Activated CD4-positive, alpha-beta T cell treated with anti-CD3 and anti-CD28 coated beads for 4 hours (primary cell): ENCODE data around the gene TFCP2.
A peak's percentile ranks its signal among the peaks of the same experiment; 100 is the strongest.
"Not testable (repeated sequence)": the region's sequence is repeated elsewhere in the genome, so short reads cannot be mapped to it uniquely, and the experiment has no call there.

ENCODE experiments used
- DNase-seq, 2 donors: peaks; one replicate each; pipeline ENCODE4 v3.0.0-alpha.2; 2020

Gene TFCP2

DNA sequence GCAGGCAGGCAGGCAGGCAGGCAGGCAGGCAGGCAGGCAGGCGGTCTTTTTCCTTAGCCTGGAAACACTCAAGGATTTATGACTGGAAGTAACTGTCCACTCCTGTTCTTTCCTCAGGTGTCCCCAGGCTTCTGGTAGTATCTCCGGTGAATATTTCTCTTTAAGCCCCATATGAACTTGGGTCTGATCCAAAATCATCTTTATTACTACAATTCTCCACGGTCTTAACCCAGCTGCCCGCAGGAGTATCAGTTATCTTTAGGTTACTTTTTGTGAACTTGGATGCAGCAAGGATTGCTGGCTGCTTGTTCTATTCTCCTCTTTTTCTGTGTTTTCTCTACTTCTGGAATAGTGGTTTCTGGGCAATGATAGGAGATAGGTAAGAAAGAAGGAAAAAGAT lies 92.8 kb downstream of the TFCP2 start:
- DNase-seq: no peak

DNA sequence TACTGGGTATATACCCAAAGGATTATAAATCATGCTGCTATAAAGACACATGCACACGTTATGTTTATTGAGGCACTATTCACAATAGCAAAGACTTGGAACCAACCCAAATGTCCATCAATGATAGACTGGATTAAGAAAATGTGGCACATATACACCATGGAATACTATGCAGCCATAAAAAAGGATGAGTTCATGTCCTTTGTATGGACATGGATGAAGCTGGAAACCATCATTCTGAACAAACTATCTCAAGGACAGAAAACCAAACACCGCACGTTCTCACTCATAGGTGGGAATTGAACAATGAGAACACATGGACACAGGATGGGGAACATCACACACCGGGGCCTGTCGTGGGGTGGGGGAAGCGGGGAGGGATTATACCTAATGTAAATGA lies 94.1 kb downstream of the TFCP2 start:
- DNase-seq: not testable (repeated sequence)

DNA sequence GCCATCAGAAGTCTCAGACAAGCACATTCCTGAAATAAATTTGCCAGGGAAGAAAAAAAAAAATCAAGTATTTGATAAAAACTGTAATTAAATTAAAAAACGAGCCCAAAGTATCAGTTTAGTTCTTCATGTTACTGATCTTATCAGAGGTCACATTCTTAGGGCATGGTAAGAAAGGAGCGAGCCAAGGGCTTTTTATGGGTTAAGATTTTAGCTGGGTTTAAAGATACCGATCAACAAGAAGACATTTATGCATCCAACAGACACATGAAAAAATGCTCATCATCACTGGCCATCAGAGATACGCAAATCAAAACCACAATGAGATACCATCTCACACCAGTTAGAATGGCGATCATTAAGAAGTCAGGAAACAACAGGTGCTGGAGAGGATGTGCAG lies 94.6 kb downstream of the TFCP2 start:
- DNase-seq: not testable (repeated sequence)

DNA sequence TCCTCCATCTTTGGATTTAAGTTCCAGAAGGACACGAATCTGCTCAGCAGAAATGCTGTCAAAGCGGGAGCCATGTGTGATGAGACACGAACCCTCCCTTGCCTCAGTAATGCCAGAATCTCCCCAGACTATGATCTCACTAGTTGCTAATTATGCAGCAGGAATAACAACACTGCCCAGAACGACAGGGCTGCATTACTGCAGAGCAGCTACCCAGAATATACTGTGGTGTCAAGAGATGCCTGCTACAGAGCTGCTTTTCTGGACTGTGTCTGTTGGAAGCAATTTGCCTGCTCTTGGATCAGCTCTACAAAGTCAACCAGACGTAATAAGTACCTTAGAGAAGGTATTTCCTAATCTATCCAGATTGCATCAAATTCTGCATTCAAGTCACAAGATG lies 95.0 kb downstream of the TFCP2 start:
- no peak for DNase-seq

DNA sequence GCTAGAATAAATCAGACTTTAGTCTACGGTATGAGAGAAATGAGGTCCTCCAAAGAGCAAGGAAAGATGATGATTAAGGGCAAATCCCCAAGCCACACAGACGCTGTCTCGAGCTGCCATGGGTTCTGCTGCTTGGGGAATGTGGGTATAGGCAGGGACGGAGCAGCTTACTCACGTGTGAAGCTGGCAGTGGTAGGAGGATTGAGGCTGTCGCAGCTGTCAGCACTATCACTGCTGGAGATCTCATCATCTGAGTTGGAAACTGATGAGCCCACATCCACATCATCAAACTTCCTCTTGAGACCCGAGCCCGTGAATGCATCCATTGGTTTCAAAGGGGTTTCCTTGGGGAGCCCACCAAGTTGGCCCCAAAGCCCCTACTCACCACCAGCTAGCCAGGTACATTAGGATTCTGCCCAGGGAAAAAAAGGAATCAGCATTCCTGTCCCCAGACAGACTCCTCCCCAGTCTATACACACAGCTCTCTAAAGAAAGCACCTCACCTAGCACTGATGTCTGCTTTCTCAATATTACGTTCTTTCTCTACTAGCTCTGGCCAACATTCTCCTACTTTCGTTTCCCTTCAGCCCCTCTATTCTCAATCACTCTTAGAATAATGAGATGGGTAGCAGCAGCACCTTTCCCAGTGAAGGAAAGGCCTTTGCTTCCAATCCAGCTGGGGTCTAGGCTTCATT lies 96.6 kb downstream of the TFCP2 start:
- no peak for DNase-seq

DNA sequence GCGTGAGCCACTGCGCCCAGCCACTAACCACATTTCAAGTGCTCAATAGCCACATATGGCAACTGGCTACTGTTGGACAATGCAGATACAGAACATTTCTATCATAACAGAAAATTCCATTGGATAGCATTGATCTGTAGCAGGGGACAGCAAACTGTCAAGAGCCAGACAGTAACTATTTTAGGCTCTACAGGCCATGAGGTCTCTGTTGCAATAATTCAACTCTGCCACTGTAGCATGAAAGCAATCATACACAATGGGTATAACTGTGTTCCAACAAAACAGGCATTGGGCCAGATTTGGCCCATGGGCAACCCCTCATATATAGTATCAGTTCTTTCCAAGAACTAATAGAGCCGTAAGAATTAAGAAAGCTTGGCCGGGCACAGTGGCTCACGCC lies 97.5 kb downstream of the TFCP2 start:
- DNase-seq: no peak

DNA sequence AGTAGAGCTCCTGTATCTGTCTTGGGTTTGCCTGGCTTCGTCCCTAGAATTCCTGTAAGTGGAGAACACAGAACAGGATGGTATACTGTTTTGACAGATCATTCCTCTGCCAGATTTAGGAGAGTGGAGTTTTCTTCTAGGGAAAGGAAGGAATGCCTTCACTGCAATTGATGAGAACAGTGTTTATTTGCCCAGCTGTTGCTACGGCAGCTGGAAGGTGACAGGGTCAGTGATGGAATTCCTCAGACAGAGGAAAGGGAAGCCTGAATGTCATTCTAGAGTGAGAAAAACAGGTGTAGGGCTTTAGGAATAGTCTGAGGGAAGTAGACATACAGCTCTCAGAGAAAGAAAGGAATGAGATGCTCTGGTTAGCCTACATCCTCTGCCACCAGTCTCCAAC lies 101.3 kb downstream of the TFCP2 start:
- no peak for DNase-seq

DNA sequence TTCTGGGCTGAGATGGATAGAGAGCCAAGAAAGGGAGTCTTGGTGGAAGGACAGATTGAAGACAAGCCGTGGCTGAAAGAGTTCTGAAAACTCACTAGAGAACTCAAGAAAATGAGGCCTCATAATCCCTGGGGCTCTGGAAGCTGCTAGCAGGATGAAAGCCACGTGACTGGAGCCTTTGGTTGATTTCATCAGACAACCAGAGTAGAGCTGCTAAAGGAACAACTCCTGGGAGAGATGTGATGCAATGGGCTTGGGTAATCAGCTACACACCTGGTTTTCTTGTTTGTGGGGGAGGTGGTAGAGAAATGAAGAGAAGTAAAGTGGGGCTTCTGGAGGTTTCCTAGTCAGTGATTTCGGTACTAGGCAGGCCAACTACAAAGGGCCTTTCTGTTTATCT lies 102.9 kb downstream of the TFCP2 start:
- no peak for DNase-seq

DNA sequence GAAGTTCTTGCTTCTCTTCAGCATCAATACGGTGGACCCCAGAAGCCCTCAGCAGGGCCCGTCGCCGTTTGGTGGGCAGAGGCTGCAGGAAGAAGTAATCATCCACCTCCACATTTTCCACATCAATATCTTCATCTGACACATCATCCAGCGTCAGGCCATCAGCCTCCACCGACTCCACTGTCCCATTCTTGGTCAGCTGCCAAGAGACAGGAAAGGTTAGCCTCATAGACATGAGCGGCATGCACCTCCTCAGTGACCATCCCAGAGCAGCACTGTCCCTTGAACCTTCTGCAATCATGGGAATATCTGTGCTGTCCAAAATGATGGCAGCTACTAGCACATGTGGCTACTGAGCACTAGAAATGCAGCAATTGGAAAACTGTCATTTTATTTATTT lies 105.2 kb downstream of the TFCP2 start:
- no peak for DNase-seq

DNA sequence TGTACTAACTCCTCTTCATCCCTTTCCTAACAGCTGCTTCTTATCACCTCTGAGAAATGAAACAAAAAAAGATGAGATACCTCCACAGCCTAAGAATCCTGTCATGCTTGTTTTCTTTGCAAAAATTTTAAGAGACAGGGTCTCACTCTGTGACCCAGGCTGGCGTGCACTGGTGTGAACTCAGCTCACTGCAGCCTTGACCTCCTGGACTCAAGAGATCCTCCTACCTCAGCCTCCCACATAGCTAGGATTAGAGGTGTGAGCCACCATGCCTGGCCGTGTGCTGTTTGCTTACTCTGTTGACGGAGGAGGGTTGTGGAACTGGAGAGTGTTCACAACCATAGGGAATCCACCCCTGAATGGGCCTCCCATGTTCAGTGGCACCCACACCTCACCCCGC lies 105.7 kb downstream of the TFCP2 start:
- DNase-seq: no peak

DNA sequence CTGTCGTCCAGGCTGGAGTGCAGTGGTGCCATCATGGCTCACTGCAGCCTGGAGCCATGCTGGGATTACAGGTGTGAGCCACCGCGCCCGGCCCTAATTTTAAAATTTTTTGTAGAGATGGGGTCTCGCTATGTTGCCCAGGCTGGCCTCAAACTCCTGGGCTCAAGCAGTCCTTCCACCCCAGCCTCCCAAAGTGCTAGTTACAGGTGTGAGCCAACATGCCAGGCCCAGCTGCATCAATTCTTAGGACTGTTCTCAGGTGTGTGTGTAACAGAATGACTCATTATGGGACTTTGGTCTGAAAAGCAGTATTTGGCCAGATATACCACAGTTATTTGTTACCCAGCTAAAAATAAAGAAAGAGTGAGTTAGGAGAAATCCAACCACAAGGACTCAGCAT lies 107.4 kb downstream of the TFCP2 start:
- DNase-seq: no peak

DNA sequence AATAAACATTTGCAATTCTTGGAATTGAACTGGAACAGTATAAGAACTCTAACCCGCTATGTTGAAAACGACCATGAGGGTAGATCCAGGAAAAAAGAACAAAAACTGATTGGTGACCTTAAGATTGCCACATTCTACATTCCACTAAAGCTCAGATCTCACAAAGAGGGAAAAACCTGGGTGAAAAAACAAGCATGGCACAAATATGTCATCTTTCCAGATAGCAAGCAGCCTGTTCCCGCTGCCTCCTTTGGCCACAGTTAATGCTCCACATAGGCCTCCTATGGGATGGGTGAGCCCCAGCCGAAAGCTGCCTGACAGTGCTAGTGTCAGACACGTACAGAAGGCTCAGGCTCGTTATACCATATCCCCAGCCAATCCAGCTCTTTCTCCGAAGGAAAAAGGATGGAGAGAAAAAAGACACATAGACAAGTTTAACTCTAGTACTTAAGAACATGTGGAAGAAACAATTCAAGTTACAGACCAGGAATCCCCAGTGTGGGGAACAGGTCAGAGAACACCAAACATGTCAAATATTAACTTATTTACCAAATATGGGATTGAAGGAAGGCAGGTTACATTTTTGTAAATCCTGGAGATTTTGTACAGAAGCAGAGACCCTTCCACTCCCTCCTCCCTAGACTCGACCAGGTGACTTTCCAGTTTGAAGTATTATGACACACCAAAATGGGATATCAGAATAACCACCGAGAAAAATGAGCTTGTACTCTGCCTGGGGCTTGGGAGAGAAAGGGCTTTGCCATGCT lies 110.1 kb downstream of the TFCP2 start:
- no peak for DNase-seq

DNA sequence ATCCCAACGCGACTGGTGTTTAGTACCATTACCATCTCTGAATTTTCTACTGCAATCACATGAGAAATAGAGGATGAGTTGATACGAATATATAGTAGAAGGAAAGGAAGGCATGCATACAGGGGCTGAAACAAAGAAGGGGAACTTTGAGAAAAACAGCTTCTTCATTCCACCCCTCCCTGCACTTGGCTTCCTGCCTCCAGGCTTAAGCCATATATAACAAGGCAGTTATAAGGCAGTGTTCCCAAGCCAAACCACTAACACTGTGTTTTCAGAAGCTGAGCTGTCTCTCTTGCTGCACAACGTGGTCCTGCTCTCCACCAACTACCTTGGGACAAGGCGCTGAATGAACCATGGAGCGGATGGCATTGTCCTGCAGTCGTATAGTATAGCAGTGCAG lies 113.8 kb downstream of the TFCP2 start:
- no peak for DNase-seq

DNA sequence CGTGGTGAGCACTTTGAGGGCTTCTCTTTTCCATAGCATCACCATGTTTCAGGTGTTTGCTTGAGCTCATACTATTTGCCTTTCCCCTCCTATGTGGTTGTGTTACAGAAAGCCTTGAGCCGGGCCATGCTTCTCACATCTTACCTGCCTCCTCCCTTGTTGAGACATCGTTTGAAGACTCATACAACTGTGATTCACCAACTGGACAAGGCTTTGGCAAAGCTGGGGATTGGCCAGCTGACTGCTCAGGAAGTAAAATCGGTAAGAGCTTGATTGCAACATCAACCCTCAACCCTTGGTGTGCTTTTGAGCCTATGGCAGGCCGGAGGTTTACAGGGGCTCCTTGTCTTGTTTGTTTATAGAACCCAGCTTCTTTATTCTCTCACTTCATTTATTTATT lies 116.7 kb downstream of the TFCP2 start:
- no peak for DNase-seq

DNA sequence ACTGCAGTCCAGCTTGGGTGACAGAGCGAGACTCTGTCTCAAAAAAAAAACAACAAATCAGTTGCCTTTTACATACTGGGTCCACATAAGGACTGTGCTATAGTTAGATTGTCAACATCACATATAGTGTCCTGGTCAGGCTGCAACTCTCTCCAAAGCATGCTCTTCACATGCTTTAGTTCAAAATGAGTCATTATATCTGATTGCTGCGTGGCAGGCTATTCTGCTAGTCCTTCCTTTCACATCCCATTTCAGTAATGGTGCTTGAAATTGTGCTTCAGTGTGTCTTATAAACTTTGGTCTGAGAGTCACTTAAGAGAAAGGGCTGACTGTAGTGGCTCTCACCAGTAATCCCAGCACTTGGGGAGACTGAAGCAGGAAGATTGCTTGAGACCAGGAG lies 117.9 kb downstream of the TFCP2 start:
- no peak for DNase-seq

DNA sequence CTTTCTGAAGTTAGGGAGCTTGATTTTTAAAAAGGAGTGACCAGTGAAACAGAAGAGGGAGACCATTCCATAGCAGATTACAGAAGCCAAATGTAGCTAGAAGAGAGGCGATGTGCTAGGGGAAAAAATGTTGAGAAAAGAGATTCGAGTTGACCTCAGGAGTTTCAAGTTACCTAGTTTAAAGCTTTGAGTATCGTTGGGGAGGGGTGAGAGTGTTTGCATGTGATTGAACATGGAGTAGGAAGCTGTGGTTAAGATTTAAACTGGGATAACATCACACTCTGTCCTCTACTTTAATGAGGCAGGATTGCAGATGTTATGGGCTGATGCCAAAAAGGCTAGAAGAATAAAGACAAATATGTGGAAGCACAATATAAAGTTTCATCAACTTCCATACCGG lies 121.1 kb downstream of the TFCP2 start:
- no peak for DNase-seq

DNA sequence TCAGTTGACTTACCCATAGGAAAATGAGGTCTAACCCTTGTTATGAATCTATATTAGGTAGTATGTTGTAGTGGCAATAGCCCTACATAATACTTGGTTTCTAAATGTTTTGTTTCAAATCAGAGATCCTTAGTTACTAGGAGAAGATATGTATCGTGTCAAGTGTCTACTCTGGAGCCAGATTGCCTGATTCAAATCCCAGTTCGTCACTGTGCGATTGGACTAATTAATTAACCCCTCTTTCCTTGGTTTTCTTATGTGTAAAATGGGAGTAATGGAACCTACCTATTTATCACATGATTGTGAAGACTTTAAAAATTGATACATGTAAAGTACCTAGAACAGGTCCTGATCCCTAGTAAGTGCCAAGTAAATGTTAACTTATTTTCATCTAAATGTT lies 123.4 kb downstream of the TFCP2 start:
- no peak for DNase-seq

DNA sequence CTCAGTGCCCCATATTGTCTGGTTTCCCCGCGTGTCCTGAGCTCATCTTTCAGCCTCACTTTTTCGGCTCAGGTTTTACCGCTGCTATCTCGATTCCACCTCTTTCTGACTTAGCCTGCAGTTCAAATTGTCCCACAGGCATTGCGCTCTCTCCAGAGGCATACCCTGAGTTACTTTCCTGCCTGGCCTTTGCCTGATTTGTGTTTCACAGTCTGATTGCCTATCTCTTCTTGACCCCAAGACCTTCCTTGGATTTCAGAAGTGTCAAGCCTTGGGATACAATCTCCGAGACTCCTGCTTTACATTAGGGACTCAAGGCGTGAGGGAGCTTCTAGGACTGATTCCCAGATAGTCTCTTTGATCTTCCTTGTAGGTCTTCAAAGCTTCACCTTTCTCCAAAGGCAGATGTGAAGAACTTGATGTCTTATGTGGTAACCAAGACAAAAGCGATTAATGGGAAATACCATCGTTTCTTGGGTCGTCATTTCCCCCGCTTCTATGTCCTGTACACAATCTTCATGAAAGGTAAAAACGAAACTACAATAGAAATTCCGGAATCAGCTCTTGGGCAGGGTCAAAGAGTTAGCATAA lies 124.2 kb downstream of the TFCP2 start:
- DNase-seq: peak in 1 of 2 donors; percentile 9

DNA sequence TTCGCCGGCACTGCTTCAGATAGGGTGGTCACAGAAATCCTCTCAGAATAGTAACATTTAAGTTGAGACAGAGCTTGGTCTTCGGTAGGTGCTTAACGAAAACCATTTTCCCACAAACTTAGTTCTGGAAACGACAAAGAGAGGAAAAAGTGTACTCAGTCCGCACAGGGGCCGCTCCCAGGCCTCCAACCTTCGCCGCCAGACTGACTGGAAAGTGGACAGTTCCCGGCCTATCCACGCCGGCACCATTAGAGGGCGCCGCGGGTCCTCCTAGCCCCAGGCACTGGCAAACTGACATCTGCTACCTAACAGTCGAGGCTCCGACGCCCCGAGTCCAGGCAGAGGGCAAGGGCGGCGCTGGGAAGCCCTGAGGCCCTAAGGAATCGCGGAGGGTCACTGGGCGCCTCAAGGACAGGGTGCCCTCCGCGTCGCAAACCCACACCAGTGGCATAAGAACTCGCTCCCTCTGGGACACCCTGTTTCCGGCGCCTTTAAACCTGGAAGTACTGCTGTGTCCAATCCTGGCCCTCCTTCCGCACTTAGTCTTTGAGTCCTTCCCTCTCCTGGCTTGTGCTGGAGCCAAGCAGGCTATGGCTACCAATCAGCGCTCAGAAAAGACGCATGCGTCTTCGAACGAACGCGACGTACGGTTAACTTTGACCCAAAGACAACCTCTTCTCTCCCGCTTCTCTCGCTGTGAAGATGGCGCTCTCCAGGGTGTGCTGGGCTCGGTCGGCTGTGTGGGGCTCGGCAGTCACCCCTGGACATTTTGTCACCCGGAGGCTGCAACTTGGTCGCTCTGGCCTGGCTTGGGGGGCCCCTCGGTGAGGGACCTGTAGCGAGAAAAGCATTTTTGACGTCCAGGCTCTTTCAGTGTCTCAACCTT lies 125.0 kb downstream of the TFCP2 start, which contains the start of gene LETMD1:
TSS of gene LETMD1 (plus strand) at position 673 of the 886 bp plus-strand sequence. CDS start at position 703, 30 bp downstream.
- DNase-seq: peak; percentile 87 to 88
